ENCODE results near the gene NADSYN1. TPM values are rescaled to one million over a fixed set of nuclear protein-coding genes. Genes with fewer than 3 reads are reported as not detected.

The NADSYN1 gene
- total RNA-seq, 3 donors from 2014 or later (not counting 1 experiment from before 2014, with no cell fraction given): 134 to 156 (median 150) TPM

GRCh38 chr11:71499125-71499524, 46.1 kb downstream of the NADSYN1 start:
- ATAC-seq (no peak), DNase-seq (no peak)
- Mint-ChIP-seq H3K4me3 (no peak overlapping the region), H3K36me3 (peaks cover 14% of the 10 kb centered on the region), H3K9me3 (no peaks in the 10 kb centered on the region), H3K4me1 (no peaks in the 10 kb centered on the region), H3K27me3 (ENCODE audit: low read depth in 2 of 2) (no peaks in the 10 kb centered on the region), H3K27ac (no peak overlapping the region)
- intact Hi-C loops (cut with micrococcal nuclease): no loop called here
- Histone ChIP-seq H3K4me1 (ENCODE audit: control insufficient read depth, insufficient read depth, low read length) (no peaks in the 10 kb centered on the region), H3K9me3 (ENCODE audit: control insufficient read depth, insufficient read depth, low read length) (no peaks in the 10 kb centered on the region), H3K27me3 (ENCODE audit: control insufficient read depth, insufficient read depth, low read length) (no peaks in the 10 kb centered on the region), H3K27ac (ENCODE audit: low read length) (no peak overlapping the region), H3K36me3 (ENCODE audit: control insufficient read depth, insufficient read depth, low read length) (peaks cover 67% of the 10 kb centered on the region), H3K4me3 (ENCODE audit: low read length) (no peak overlapping the region)
- TF ChIP-seq CTCF (IDR thresholded peaks at IDR 0.05): no peak
- WGBS (ENCODE audit: insufficient coverage): 78% methylated on average over 13 of the region's 13 CpGs

GRCh38 chr11:71499546-71499945, 46.5 kb downstream of the NADSYN1 start:
- Mint-ChIP-seq H3K4me1 (peaks cover 0 to 2% of the 10 kb centered on the region in 2 donors), H3K27me3 (ENCODE audit: low read depth in 2 of 2) (no peaks in the 10 kb centered on the region), H3K36me3 (peaks cover 14% of the 10 kb centered on the region), H3K9me3 (no peaks in the 10 kb centered on the region), H3K4me3 (no peak overlapping the region), H3K27ac (no peak overlapping the region)
- no peaks in the 10 kb centered on the region for H3K9me3 ChIP-seq (ENCODE audit: control insufficient read depth, insufficient read depth, low read length)
- 93% methylated on average over 6 of the region's 6 CpGs for WGBS (ENCODE audit: insufficient coverage)
- H3K27me3 ChIP-seq (ENCODE audit: control insufficient read depth, insufficient read depth, low read length): no peaks in the 10 kb centered on the region
- no peak for TF ChIP-seq CTCF (IDR thresholded peaks at IDR 0.05)
- H3K36me3 ChIP-seq (ENCODE audit: control insufficient read depth, insufficient read depth, low read length): peaks cover 72% of the 10 kb centered on the region
- H3K27ac ChIP-seq (ENCODE audit: low read length): no peak overlapping the region
- H3K4me1 ChIP-seq (ENCODE audit: control insufficient read depth, insufficient read depth, low read length): no peaks in the 10 kb centered on the region
- DNase-seq (no peak), ATAC-seq (no peak)
- intact Hi-C loops (cut with micrococcal nuclease): no loop called here
- H3K4me3 ChIP-seq (ENCODE audit: low read length): no peak overlapping the region

- Mint-ChIP-seq H3K4me3 (no peak overlapping the region), H3K27me3 (ENCODE audit: low read depth in 2 of 2) (no peaks in the 10 kb centered on the region), H3K27ac (no peak overlapping the region), H3K36me3 (peaks cover 6% of the 10 kb centered on the region), H3K9me3 (no peaks in the 10 kb centered on the region), H3K4me1 (peaks cover 0 to 4% of the 10 kb centered on the region in 2 donors)
- no peak for DNase-seq
- Histone ChIP-seq H3K4me3 (ENCODE audit: low read length) (no peak overlapping the region), H3K9me3 (ENCODE audit: control insufficient read depth, insufficient read depth, low read length) (no peaks in the 10 kb centered on the region), H3K27me3 (ENCODE audit: control insufficient read depth, insufficient read depth, low read length) (no peaks in the 10 kb centered on the region), H3K4me1 (ENCODE audit: control insufficient read depth, insufficient read depth, low read length) (no peaks in the 10 kb centered on the region), H3K36me3 (ENCODE audit: control insufficient read depth, insufficient read depth, low read length) (peaks cover 66% of the 10 kb centered on the region), H3K27ac (ENCODE audit: low read length) (no peak overlapping the region)
- WGBS (ENCODE audit: insufficient coverage): 90% methylated on average over 6 of the region's 6 CpGs
- TF ChIP-seq CTCF (IDR thresholded peaks at IDR 0.05): no peak
- ATAC-seq: no peak
- intact Hi-C loops (cut with micrococcal nuclease): no loop called here
Observed at GRCh38 chr11:71500601-71501021, 47.6 kb downstream of the NADSYN1 start.

Data from natural killer cell (primary cell).